ENCODE data around the gene FBRSL1.

FBRSL1 gene

GRCh38 chr12:132477017-132477702 lies 12.8 kb upstream of the FBRSL1 start:
- Histone ChIP-seq H3K27me3 (ENCODE audit: insufficient read depth, poor library complexity, severe bottlenecking) (no peaks in the 10 kb centered on the region), H3K27ac (replicated peaks) (peak overlapping the region; percentile 32), H3K4me3 (replicated peaks; ENCODE audit: insufficient read depth, low read length) (no peak overlapping the region)
- peak; percentile 76 to 82 for DNase-seq (ENCODE audit: low read depth in 1 of 2, low spot score in 1 of 2)
- TF ChIP-seq, protein P1, sequence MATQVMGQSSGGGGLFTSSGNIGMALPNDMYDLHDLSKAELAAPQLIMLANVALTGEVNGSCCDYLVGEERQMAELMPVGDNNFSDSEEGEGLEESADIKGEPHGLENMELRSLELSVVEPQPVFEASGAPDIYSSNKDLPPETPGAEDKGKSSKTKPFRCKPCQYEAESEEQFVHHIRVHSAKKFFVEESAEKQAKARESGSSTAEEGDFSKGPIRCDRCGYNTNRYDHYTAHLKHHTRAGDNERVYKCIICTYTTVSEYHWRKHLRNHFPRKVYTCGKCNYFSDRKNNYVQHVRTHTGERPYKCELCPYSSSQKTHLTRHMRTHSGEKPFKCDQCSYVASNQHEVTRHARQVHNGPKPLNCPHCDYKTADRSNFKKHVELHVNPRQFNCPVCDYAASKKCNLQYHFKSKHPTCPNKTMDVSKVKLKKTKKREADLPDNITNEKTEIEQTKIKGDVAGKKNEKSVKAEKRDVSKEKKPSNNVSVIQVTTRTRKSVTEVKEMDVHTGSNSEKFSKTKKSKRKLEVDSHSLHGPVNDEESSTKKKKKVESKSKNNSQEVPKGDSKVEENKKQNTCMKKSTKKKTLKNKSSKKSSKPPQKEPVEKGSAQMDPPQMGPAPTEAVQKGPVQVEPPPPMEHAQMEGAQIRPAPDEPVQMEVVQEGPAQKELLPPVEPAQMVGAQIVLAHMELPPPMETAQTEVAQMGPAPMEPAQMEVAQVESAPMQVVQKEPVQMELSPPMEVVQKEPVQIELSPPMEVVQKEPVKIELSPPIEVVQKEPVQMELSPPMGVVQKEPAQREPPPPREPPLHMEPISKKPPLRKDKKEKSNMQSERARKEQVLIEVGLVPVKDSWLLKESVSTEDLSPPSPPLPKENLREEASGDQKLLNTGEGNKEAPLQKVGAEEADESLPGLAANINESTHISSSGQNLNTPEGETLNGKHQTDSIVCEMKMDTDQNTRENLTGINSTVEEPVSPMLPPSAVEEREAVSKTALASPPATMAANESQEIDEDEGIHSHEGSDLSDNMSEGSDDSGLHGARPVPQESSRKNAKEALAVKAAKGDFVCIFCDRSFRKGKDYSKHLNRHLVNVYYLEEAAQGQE (IDR thresholded peaks at IDR 0.05; ENCODE audit: insufficient replicate concordance, low read depth), result no peak
- TF ChIP-seq, protein P2, sequence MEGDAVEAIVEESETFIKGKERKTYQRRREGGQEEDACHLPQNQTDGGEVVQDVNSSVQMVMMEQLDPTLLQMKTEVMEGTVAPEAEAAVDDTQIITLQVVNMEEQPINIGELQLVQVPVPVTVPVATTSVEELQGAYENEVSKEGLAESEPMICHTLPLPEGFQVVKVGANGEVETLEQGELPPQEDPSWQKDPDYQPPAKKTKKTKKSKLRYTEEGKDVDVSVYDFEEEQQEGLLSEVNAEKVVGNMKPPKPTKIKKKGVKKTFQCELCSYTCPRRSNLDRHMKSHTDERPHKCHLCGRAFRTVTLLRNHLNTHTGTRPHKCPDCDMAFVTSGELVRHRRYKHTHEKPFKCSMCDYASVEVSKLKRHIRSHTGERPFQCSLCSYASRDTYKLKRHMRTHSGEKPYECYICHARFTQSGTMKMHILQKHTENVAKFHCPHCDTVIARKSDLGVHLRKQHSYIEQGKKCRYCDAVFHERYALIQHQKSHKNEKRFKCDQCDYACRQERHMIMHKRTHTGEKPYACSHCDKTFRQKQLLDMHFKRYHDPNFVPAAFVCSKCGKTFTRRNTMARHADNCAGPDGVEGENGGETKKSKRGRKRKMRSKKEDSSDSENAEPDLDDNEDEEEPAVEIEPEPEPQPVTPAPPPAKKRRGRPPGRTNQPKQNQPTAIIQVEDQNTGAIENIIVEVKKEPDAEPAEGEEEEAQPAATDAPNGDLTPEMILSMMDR (IDR thresholded peaks at IDR 0.05; ENCODE audit: insufficient read depth, low read length), result no peak
- TF ChIP-seq GABPA (IDR thresholded peaks at IDR 0.05; ENCODE audit: low read depth) (no peak), POLR2AphosphoS5 (IDR thresholded peaks at IDR 0.05; ENCODE audit: low read depth) (peak; percentile 73)

- no peak for DNase-seq (ENCODE audit: low read depth in 1 of 2, low spot score in 1 of 2)
- TF ChIP-seq POLR2AphosphoS5 (IDR thresholded peaks at IDR 0.05; ENCODE audit: low read depth) (no peak), GABPA (IDR thresholded peaks at IDR 0.05; ENCODE audit: low read depth) (no peak), SPI1 (IDR thresholded peaks at IDR 0.05; ENCODE audit: borderline replicate concordance, low read depth) (no peak)
- TF ChIP-seq, protein P2 (IDR thresholded peaks at IDR 0.05; ENCODE audit: insufficient read depth, low read length), result no peak
- TF ChIP-seq, protein P1 (IDR thresholded peaks at IDR 0.05; ENCODE audit: insufficient replicate concordance, low read depth), result no peak
- no peaks in the 10 kb centered on the region for H3K27me3 ChIP-seq (ENCODE audit: insufficient read depth, poor library complexity, severe bottlenecking)
- H3K4me3 ChIP-seq (replicated peaks; ENCODE audit: insufficient read depth, low read length), result no peak overlapping the region
- H3K27ac ChIP-seq (replicated peaks), result no peak overlapping the region
Observed at GRCh38 chr12:132477703-132478432, 12.1 kb upstream of the FBRSL1 start.

- no peak overlapping the region for H3K27ac ChIP-seq (replicated peaks)
- H3K27me3 ChIP-seq (ENCODE audit: insufficient read depth, poor library complexity, severe bottlenecking), result no peaks in the 10 kb centered on the region
- no peak for TF ChIP-seq GABPA (IDR thresholded peaks at IDR 0.05; ENCODE audit: low read depth)
- TF ChIP-seq, protein P1 (IDR thresholded peaks at IDR 0.05; ENCODE audit: insufficient replicate concordance, low read depth), result no peak
- no peak for TF ChIP-seq SPI1 (IDR thresholded peaks at IDR 0.05; ENCODE audit: borderline replicate concordance, low read depth)
- TF ChIP-seq, protein P2 (IDR thresholded peaks at IDR 0.05; ENCODE audit: insufficient read depth, low read length), result no peak
- TF ChIP-seq POLR2AphosphoS5 (IDR thresholded peaks at IDR 0.05; ENCODE audit: low read depth), result no peak
- no peak for DNase-seq (ENCODE audit: low read depth in 1 of 2, low spot score in 1 of 2)
- H3K4me3 ChIP-seq (replicated peaks; ENCODE audit: insufficient read depth, low read length), result no peak overlapping the region
Observed at GRCh38 chr12:132478433-132478803, 11.5 kb upstream of the FBRSL1 start.

All from HL-60 (cell line).